ENCODE measurements around the gene RFC4.
A peak's percentile ranks its signal among the peaks of the same experiment; 100 is the strongest.
"Not testable (repeated sequence)": the region's sequence is repeated elsewhere in the genome, so short reads cannot be mapped to it uniquely, and the experiment has no call there.

RFC4 gene, protein sequence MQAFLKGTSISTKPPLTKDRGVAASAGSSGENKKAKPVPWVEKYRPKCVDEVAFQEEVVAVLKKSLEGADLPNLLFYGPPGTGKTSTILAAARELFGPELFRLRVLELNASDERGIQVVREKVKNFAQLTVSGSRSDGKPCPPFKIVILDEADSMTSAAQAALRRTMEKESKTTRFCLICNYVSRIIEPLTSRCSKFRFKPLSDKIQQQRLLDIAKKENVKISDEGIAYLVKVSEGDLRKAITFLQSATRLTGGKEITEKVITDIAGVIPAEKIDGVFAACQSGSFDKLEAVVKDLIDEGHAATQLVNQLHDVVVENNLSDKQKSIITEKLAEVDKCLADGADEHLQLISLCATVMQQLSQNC

DNA sequence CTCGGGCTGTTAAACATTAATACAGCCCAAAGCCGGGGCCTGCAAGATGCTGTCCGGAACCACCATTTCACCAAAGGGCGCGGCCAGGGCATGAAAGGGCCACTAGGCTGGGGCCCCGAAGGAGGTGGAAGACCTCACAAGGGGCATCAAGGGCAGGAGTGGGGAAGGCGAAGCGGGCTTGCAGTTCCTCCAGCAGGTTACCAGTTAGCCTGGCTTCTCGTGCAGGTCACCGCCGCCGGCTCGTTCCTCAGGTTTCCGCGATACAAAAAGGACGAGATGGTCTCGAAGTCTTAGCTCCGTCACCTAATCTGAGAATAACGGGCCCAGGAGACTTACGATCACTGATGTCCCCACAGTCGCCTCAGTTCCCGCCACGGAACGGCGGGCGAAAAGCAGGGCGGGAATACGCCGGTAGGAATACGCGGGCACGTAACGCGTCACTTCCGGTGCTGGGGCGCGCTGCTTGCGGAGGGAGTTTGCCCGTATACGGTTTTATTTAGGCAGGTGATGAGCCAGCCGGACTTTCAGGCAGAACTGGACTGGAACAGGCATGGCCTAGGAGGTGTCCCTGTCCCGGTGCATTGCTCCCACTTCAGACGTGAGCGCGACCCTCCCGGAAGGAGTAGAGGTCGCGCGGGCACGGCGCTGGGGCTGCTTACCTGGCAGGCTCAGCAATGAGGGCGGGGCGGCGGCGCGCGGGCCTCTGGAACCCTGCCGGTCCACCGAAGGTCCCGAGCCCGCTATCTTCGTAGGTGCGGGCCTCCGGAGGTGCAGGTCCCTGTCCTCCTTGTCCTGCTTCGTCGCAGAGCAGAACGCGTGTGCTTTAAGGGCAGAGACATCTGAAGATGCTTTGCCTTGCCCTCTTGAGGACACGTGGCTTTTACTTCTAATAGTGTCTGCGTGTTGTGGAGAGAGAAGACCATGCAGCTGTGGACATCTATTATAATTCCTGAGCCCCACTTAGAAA lies at the start of gene RFC4:
RFC4 (minus strand) TSS at position 394 of the 967 bp plus-strand sequence. CDS start 1,769 bp downstream, outside the sequence.
- DNase-seq: peak; percentile 74

DNA sequence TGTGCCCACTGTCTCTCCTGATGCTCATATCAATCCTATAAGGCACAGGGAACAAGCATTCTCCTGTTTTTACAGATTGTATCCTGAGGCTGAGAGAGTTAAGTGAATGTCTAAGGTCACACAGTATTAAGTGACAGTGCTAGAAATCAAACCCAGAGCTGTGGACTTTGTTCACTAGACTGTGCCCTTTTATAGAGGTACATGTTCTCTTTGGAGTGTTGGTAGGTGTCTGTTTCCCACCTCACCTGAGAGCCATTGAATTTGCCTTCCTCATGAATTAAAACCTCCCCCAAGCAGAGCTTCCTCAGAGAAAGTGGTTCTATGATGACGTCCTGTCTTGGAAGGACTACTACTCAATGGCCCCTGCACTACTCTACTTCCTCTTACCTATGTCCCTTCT lies 48.7 kb upstream of the RFC4 start:
- DNase-seq: no peak

DNA sequence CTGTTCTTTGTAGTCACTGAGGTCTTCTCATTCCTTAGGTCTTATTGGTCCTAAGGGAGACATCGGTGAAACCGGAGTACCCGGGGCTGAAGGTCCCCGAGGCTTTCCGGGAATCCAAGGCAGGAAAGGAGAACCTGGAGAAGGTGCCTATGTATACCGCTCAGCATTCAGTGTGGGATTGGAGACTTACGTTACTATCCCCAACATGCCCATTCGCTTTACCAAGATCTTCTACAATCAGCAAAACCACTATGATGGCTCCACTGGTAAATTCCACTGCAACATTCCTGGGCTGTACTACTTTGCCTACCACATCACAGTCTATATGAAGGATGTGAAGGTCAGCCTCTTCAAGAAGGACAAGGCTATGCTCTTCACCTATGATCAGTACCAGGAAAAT lies 47.9 kb upstream of the RFC4 start:
- no peak for DNase-seq

- no peak for DNase-seq
Observed at GRCh38 chr3:186852994-186853393, 46.7 kb upstream of the RFC4 start.

- not testable (repeated sequence) for DNase-seq
Observed at GRCh38 chr3:186851835-186852234, 45.6 kb upstream of the RFC4 start.

DNA sequence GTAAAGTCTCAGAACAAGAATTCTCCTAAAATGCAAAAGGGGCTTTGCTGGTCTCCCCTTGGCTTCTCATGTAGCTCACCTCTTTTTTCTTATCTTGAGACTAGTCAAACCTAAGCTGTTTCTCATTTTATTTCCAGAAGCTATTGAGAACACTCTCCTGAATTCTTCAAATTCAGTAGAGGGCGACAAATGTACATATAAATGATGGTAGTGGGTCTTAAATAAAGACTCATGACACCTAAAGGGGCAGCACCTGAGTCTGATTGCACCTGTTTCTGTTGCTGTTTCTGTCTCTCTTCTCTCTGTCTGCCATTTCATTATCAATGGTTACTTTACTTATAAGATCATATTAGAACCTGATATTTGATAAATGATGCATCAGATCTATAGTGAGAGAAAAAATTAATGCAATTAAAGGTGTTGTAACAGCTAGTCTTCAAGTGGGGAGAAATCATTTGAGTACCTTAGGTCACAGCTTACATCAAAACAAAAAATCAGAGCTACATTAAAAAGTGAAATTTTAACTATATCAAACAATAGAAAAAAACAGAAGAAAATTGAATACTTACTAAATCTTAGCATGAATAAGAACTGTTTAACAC lies 43.2 kb upstream of the RFC4 start:
- peak; percentile 21 for DNase-seq

DNA sequence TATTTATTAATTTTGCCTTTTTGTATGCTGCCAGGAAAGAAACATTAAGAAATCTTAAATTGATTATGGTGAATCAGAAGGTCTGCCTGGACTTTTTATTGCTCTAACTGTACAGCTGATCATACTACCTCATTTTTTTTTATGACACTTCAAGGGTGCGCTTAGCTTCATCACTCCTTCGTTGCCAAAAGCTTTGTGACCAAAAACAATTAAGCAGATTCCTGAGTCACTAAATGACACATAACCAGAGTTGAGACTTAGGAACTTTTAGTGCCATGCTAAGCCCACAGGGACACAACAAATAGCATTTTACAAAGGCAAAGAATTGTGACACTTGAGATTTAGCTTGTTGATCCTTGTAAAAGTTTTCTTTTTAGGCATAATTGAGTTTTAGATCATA lies 41.2 kb upstream of the RFC4 start:
- no peak for DNase-seq

GRCh38 chr3:186845756-186846155 lies 39.5 kb upstream of the RFC4 start:
- no peak for DNase-seq

DNA sequence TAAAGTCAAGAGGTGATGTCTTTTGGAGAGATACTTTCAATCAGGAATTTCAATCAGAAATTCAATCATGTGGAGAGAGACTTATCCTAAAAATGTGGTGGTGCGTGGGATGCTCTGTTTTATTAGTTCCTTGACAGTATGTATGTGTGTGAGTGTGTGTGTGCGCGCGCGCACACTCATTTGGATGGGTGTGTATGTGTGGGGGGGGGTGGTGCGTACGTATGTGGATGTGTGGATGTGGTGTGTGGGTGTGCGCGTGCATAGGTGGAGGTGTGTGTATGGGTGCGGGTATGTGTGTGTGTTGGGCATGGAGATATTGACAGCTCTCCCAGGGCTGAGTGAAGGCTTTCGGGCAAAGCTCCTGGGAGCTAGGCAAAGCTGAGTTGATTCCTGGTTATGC lies 38.6 kb upstream of the RFC4 start:
- no peak for DNase-seq

- no peak for DNase-seq
Observed at GRCh38 chr3:186843039-186843432, 36.8 kb upstream of the RFC4 start.

- no peak for DNase-seq
Observed at GRCh38 chr3:186842426-186843038, 36.2 kb upstream of the RFC4 start, which contains the start of gene ADIPOQ. ADIPOQ (plus strand) TSS chr3:186842710; CDS start chr3:186853059, 10,349 bp downstream.

GRCh38 chr3:186841620-186842019 lies 35.3 kb upstream of the RFC4 start:
- no peak for DNase-seq

DNA sequence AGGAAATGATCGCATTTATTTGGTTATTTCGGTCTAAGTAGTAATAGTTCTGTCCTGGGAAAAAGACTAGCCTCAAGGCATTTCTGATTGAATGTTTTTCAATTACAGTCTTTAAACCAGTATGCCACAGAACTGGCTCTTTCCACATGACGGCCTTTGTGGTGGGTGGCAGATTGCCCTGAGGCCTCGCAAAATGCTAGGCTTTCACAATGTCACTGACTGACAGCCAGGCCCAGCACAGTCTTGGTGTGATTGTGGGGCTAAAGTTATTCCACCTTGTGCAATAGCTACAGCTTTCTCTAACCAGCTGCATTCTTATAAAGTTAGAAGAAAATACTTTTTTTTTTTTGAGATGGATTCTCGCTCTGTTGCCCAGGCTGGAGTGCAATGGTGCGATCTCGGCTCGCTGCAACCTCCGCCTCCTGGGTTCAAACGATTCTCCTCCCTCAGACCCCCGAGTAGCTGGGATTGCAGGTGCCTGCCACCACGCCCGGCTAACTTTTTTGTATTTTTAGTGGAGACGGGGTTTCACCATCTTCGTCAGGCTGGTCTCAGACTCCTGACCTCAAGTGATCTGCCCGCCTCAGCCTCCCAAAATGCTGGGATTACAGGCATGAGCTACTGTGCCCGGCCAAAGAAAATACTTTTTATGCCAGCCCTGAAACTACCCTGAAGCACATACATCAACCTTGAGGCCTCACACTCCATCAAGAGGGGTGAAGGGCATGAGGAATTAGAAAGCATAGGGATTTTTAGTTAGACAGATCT lies 33.8 kb upstream of the RFC4 start:
- no peak for DNase-seq

- DNase-seq: no peak
Observed at GRCh38 chr3:186832276-186832675, 26.0 kb upstream of the RFC4 start.

DNA sequence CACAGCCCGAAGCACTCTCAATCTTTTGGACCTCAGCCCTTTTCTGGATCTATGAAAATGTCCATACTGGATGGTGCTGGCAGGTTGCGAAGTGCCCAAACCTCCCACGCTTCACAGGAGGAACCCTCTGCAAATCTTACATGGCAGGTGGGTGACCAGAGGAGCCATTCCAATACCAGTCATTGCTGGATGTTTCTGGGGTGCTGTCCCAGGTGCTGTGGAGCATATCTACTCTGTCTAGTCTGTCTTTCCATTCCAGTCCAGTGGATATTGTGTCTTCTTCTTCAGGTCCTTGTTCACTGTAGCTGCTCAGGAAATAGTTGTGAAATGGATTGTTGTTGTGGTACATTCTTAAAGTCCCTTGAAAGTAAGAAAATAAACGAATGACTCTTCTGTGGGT lies 25.5 kb upstream of the RFC4 start:
- DNase-seq: no peak

GRCh38 chr3:186828340-186828739 lies 22.1 kb upstream of the RFC4 start:
- no peak for DNase-seq

GRCh38 chr3:186826976-186827857 lies 20.9 kb upstream of the RFC4 start:
- peak; percentile 74 for DNase-seq

DNA sequence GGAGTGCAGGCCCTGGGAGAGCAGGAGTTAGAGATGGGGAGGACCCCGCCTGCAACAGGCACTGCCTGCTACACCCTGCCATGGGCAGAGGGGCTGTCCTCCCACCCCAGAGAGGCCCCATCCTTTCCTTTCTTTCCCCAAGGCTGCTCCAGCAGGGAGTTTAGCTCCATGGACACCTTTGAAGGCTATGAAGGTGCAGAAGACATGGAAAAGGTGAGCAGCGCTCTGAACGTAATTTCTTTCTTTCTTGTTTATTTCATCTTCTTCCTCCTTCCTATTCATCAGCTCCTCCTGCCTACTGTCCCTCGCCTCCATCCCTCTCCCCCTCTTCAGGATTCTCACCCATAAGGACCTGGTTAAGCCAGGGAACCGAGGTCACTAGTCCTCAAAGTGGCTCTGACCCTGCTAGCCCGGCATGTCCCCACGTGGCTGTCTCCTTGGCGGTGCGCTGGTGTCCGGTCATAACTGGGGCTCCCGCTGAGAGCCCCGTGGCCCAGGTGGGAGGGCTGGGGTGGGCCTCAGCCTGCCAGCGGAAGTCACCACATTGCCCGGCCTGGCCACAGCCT lies 20.2 kb upstream of the RFC4 start:
- no peak for DNase-seq

DNA sequence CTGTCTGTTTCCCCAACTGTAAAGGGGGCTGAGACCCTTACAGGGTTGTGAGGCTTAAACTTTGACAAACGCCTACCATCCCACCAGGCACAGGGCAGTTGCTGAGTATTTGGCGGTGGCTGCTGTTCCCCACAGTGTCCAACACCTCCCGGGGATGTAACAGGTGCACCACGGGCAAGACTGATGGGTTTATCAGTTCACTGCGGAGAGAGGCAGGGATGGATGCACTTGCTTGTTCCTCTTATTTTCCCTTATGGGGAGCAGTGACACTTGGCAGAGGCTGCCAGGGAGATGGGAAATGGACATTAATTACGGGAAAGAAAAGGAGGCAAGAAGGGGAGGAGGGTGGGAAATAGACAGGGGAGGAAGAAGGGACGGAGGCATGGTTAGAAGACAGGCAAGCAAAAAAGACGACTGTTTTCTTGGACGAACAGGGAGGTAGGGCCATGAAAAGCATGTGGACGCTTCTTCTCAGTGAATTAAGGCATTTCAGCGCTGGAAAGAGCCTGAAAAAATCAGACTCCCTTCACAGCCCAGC lies 19.7 kb upstream of the RFC4 start:
- DNase-seq: no peak

- DNase-seq: peak; percentile 57
Observed at GRCh38 chr3:186825294-186825821, 19.1 kb upstream of the RFC4 start.
